ENCODE results near the gene UBR2. TPM values are rescaled to one million over a fixed set of nuclear protein-coding genes. Genes with fewer than 3 reads are reported as not detected.

UBR2 gene
- total RNA-seq, 2 experiments from 2014 or later: 31.4 to 32.5 TPM

- Mint-ChIP-seq H3K4me3 (no peak overlapping the region), H3K27ac (no peak overlapping the region), H3K4me1 (ENCODE audit: low read depth) (peaks cover 16% of the 10 kb centered on the region), H3K27me3 (no peaks in the 10 kb centered on the region), H3K9me3 (no peaks in the 10 kb centered on the region), H3K36me3 (peaks cover 30% of the 10 kb centered on the region)
- POLR2A ChIA-PET: no interaction called here
- intact Hi-C loops (cut with micrococcal nuclease): loop anchor here (5.0 kb wide), 1 partner anchor 53 kb away; no protein-coding TSS in a partner anchor
- CTCF ChIA-PET: no interaction called here
- DNase-seq: no peak
These were observed 56.1 kb downstream of the UBR2 start for GRCh38 chr6:42619963-42620362.

- ChIA-PET POLR2A (no interaction called here), CTCF (no interaction called here)
- Mint-ChIP-seq H3K27ac (no peak overlapping the region), H3K27me3 (no peaks in the 10 kb centered on the region), H3K4me1 (ENCODE audit: low read depth) (no peaks in the 10 kb centered on the region), H3K4me3 (no peak overlapping the region), H3K36me3 (peaks cover 10% of the 10 kb centered on the region), H3K9me3 (no peaks in the 10 kb centered on the region)
- intact Hi-C loops (cut with micrococcal nuclease): no loop called here
- no peak for DNase-seq
These were observed 60.8 kb downstream of the UBR2 start for GRCh38 chr6:42624601-42625000.

- DNase-seq: no peak
- POLR2A ChIA-PET: no interaction called here
- CTCF ChIA-PET: interaction anchor here (0.7 kb wide), 1 partner anchor 8 kb away, joined by 3 read pairs; no protein-coding TSS in a partner anchor
- Mint-ChIP-seq H3K27ac (peak overlapping the region; percentile 16), H3K36me3 (peaks cover 11% of the 10 kb centered on the region), H3K4me3 (no peak overlapping the region), H3K27me3 (no peaks in the 10 kb centered on the region), H3K4me1 (ENCODE audit: low read depth) (peaks cover 2% of the 10 kb centered on the region), H3K9me3 (no peaks in the 10 kb centered on the region)
- intact Hi-C loops (cut with micrococcal nuclease): no loop called here
These were observed 63.2 kb downstream of the UBR2 start for GRCh38 chr6:42627044-42627443.

- intact Hi-C loops (cut with micrococcal nuclease): no loop called here
- Mint-ChIP-seq H3K9me3 (no peaks in the 10 kb centered on the region), H3K27me3 (no peaks in the 10 kb centered on the region), H3K36me3 (peaks cover 15% of the 10 kb centered on the region), H3K4me1 (ENCODE audit: low read depth) (peaks cover 2% of the 10 kb centered on the region), H3K27ac (peak overlapping the region; percentile 42), H3K4me3 (no peak overlapping the region)
- no peak for DNase-seq
- CTCF ChIA-PET: interaction anchor here (0.6 to 1.3 kb wide), 2 partner anchors 11 to 34 kb away, joined by 3 read pairs; no protein-coding TSS in a partner anchor
- POLR2A ChIA-PET: no interaction called here
These were observed 63.8 kb downstream of the UBR2 start for GRCh38 chr6:42627674-42628073.

- H3K36me3 Mint-ChIP-seq: peaks cover 18% of the 10 kb centered on the region
- CTCF ChIA-PET: interaction anchor here (1.3 kb wide), 1 partner anchor 33 kb away, joined by 3 read pairs; no protein-coding TSS in a partner anchor
- H3K27ac Mint-ChIP-seq: no peak overlapping the region
- peaks cover 2% of the 10 kb centered on the region for H3K4me1 Mint-ChIP-seq (ENCODE audit: low read depth)
- no peaks in the 10 kb centered on the region for H3K27me3 Mint-ChIP-seq
- no peaks in the 10 kb centered on the region for H3K9me3 Mint-ChIP-seq
- POLR2A ChIA-PET: no interaction called here
- intact Hi-C loops (cut with micrococcal nuclease): no loop called here
- H3K4me3 Mint-ChIP-seq: no peak overlapping the region
- no peak for DNase-seq
These were observed 64.8 kb downstream of the UBR2 start for GRCh38 chr6:42628604-42629003.

GRCh38 chr6:42629845-42630244, 66.0 kb downstream of the UBR2 start:
- ChIA-PET CTCF (no interaction called here), POLR2A (no interaction called here)
- H3K27me3 Mint-ChIP-seq: no peaks in the 10 kb centered on the region
- peaks cover 15% of the 10 kb centered on the region for H3K36me3 Mint-ChIP-seq
- intact Hi-C loops (cut with micrococcal nuclease): no loop called here
- peaks cover 2% of the 10 kb centered on the region for H3K4me1 Mint-ChIP-seq (ENCODE audit: low read depth)
- DNase-seq: peak; percentile 14
- H3K27ac Mint-ChIP-seq: peak overlapping the region; percentile 78
- H3K9me3 Mint-ChIP-seq: no peaks in the 10 kb centered on the region
- no peak overlapping the region for H3K4me3 Mint-ChIP-seq

GRCh38 chr6:42637681-42638080, 73.9 kb downstream of the UBR2 start:
- POLR2A ChIA-PET: interaction anchor here (1.0 to 1.4 kb wide), 3 partner anchors 21 to 186 kb away, joined by 3 to 5 read pairs (median 3); partner anchors contain the start of gene TRERF1
- intact Hi-C loops (cut with micrococcal nuclease): loop anchor here (1.0 to 2.0 kb wide), 2 partner anchors 21 to 68 kb away; no protein-coding TSS in a partner anchor
- Mint-ChIP-seq H3K9me3 (no peaks in the 10 kb centered on the region), H3K4me3 (peak overlapping the region; percentile 0), H3K27me3 (no peaks in the 10 kb centered on the region), H3K36me3 (peaks cover 37% of the 10 kb centered on the region), H3K27ac (peak overlapping the region; percentile 69), H3K4me1 (ENCODE audit: low read depth) (peaks cover 22% of the 10 kb centered on the region)
- CTCF ChIA-PET: interaction anchor here (0.6 to 1.4 kb wide), 3 partner anchors 24 to 249 kb away, joined by 3 read pairs; no protein-coding TSS in a partner anchor
- no peak for DNase-seq

GRCh38 chr6:42642794-42643193, 79.0 kb downstream of the UBR2 start:
- ChIA-PET CTCF (no interaction called here), POLR2A (no interaction called here)
- peaks cover 34% of the 10 kb centered on the region for H3K36me3 Mint-ChIP-seq
- intact Hi-C loops (cut with micrococcal nuclease): no loop called here
- H3K4me1 Mint-ChIP-seq (ENCODE audit: low read depth): peaks cover 8% of the 10 kb centered on the region
- no peak overlapping the region for H3K27ac Mint-ChIP-seq
- H3K4me3 Mint-ChIP-seq: no peak overlapping the region
- H3K9me3 Mint-ChIP-seq: no peaks in the 10 kb centered on the region
- no peak for DNase-seq
- H3K27me3 Mint-ChIP-seq: no peaks in the 10 kb centered on the region

- CTCF ChIA-PET: no interaction called here
- H3K36me3 Mint-ChIP-seq: peaks cover 32% of the 10 kb centered on the region
- no peak overlapping the region for H3K4me3 Mint-ChIP-seq
These were observed 80.4 kb downstream of the UBR2 start for GRCh38 chr6:42644211-42644610.

GRCh38 chr6:42652024-42652746, 88.4 kb downstream of the UBR2 start:
- DNase-seq: no peak
- no peaks in the 10 kb centered on the region for H3K27me3 Mint-ChIP-seq
- intact Hi-C loops (cut with micrococcal nuclease): no loop called here
- peaks cover 36% of the 10 kb centered on the region for H3K36me3 Mint-ChIP-seq
- no peaks in the 10 kb centered on the region for H3K9me3 Mint-ChIP-seq
- no peak overlapping the region for H3K4me3 Mint-ChIP-seq
- no peaks in the 10 kb centered on the region for H3K4me1 Mint-ChIP-seq (ENCODE audit: low read depth)
- ChIA-PET CTCF (interaction anchor here (0.8 kb wide), 1 partner anchor 10 kb away, joined by 4 read pairs; no protein-coding TSS in a partner anchor), POLR2A (no interaction called here)
- no peak overlapping the region for H3K27ac Mint-ChIP-seq

More at GRCh38 chr6:42644211-42644610, 80.4 kb downstream of the UBR2 start:
- Mint-ChIP-seq H3K27me3 (no peaks in the 10 kb centered on the region), H3K4me1 (ENCODE audit: low read depth) (no peaks in the 10 kb centered on the region), H3K27ac (no peak overlapping the region), H3K9me3 (no peaks in the 10 kb centered on the region)
- intact Hi-C loops (cut with micrococcal nuclease): no loop called here
- DNase-seq: no peak
- POLR2A ChIA-PET: no interaction called here

GRCh38 chr6:42653851-42654250, 90.0 kb downstream of the UBR2 start:
- ChIA-PET CTCF (interaction anchor here (0.5 kb wide), 2 partner anchors 82 to 301 kb away, joined by 3 read pairs; no protein-coding TSS in a partner anchor), POLR2A (no interaction called here)
- Mint-ChIP-seq H3K36me3 (peaks cover 38% of the 10 kb centered on the region), H3K9me3 (no peaks in the 10 kb centered on the region), H3K4me1 (ENCODE audit: low read depth) (no peaks in the 10 kb centered on the region), H3K4me3 (no peak overlapping the region), H3K27me3 (no peaks in the 10 kb centered on the region), H3K27ac (no peak overlapping the region)
- intact Hi-C loops (cut with micrococcal nuclease): no loop called here
- no peak for DNase-seq

- H3K27me3 Mint-ChIP-seq: no peaks in the 10 kb centered on the region
- no peaks in the 10 kb centered on the region for H3K9me3 Mint-ChIP-seq
- no peak overlapping the region for H3K4me3 Mint-ChIP-seq
- intact Hi-C loops (cut with micrococcal nuclease): loop anchor here (5.0 kb wide), 1 partner anchor 87 kb away; the partner anchor contains the start of gene TBCC
- POLR2A ChIA-PET: no interaction called here
- no peak for DNase-seq
- no peaks in the 10 kb centered on the region for H3K4me1 Mint-ChIP-seq (ENCODE audit: low read depth)
- CTCF ChIA-PET: interaction anchor here (0.6 to 6.5 kb wide), 3 partner anchors 9 to 87 kb away, joined by 3 to 88 read pairs (median 3); partner anchors contain the start of gene TBCC
- H3K27ac Mint-ChIP-seq: no peak overlapping the region
- H3K36me3 Mint-ChIP-seq: peaks cover 40% of the 10 kb centered on the region
These were observed 96.0 kb downstream of the UBR2 start for GRCh38 chr6:42659806-42660205.

All from activated CD4-positive, alpha-beta memory T cell treated with anti-CD3 and anti-CD28 coated beads for 36 hours (primary cell).